SKM-1 (cell line): ENCODE measurements around the gene KCTD16.

Experiments
- DNase-seq: peaks from one replicate; lab custom pipeline; 2025; ENCODE audit not compliant: unreplicated experiment; lab: John Stamatoyannopoulos, UW

Gene KCTD16

GRCh38 chr5:144393641-144394435 lies 223.2 kb downstream of the KCTD16 start:
- no peak for DNase-seq

- DNase-seq = no peak
Observed at GRCh38 chr5:144395704-144396103, 225.0 kb downstream of the KCTD16 start.

GRCh38 chr5:144403058-144403457 lies 232.4 kb downstream of the KCTD16 start:
- DNase-seq = no peak

GRCh38 chr5:144403817-144404420 lies 233.2 kb downstream of the KCTD16 start:
- no peak for DNase-seq

- no peak for DNase-seq
Observed at GRCh38 chr5:144404672-144405071, 234.0 kb downstream of the KCTD16 start.

- DNase-seq = no peak
Observed at GRCh38 chr5:144405991-144406390, 235.3 kb downstream of the KCTD16 start.

GRCh38 chr5:144406442-144406841 lies 235.8 kb downstream of the KCTD16 start:
- no peak for DNase-seq

GRCh38 chr5:144414202-144415029 lies 243.7 kb downstream of the KCTD16 start:
- DNase-seq = no peak

GRCh38 chr5:144416196-144416595 lies 245.5 kb downstream of the KCTD16 start:
- DNase-seq = no peak

GRCh38 chr5:144418719-144419118 lies 248.0 kb downstream of the KCTD16 start:
- DNase-seq = no peak

GRCh38 chr5:144421411-144421810 lies 250.7 kb downstream of the KCTD16 start:
- DNase-seq = no peak

- no peak for DNase-seq
Observed at GRCh38 chr5:144422018-144422727, 251.5 kb downstream of the KCTD16 start.

- DNase-seq = no peak
Observed at GRCh38 chr5:144427866-144428265, 257.2 kb downstream of the KCTD16 start.

- DNase-seq = no peak
Observed at GRCh38 chr5:144428326-144428725, 257.7 kb downstream of the KCTD16 start.

GRCh38 chr5:144429405-144429804 lies 258.7 kb downstream of the KCTD16 start:
- no peak for DNase-seq

- no peak for DNase-seq
Observed at GRCh38 chr5:144429905-144430304, 259.2 kb downstream of the KCTD16 start.

GRCh38 chr5:144433140-144433822 lies 262.6 kb downstream of the KCTD16 start:
- no peak for DNase-seq

- DNase-seq = no peak
Observed at GRCh38 chr5:144433893-144434292, 263.2 kb downstream of the KCTD16 start.

GRCh38 chr5:144436007-144436406 lies 265.3 kb downstream of the KCTD16 start:
- DNase-seq = no peak

- DNase-seq = no peak
Observed at GRCh38 chr5:144438237-144438636, 267.6 kb downstream of the KCTD16 start.

- DNase-seq = no peak
Observed at GRCh38 chr5:144448457-144448856, 277.8 kb downstream of the KCTD16 start.
